Esophagus muscularis mucosa (tissue), 4 donors: ENCODE data around the gene ALG14. TPM values are rescaled to one million over a fixed set of nuclear protein-coding genes. Genes with fewer than 3 reads are reported as not detected.
A peak's percentile ranks its signal among the peaks of the same experiment; 100 is the strongest.

Source experiments
- DNase-seq: peaks from one replicate; pipeline ENCODE4 v3.0.0-alpha.2; 2017; ENCODE audit errors: extremely low spot score
- H3K27ac ChIP-seq, 4 donors: fragments of 200-600 bp; sonication (generic); replicated peaks in 1 of 4; 1 replicate in 3 of 4; 2 replicates in 1 of 4; pipeline ENCODE4 v1.5.1; 2016 to 2019; ENCODE audit warnings: mild to moderate bottlenecking in 1 of 4
- H3K27me3 ChIP-seq, 4 donors: fragments of 200-600 bp; sonication (generic); one replicate each; pipeline versions ENCODE4 v1.5.1 to v1.6.0; 2016 to 2019
- H3K36me3 ChIP-seq, 4 donors: fragments of 200-600 bp; sonication (generic); one replicate each; pipeline ENCODE4 v1.5.1; 2016 to 2019
- H3K4me1 ChIP-seq, 4 donors: fragments of 200-600 bp; sonication (generic); one replicate each; pipeline ENCODE4 v1.5.1; 2016 to 2019
- H3K4me3 ChIP-seq, 4 donors: fragments of 200-600 bp; sonication (generic); 1 replicate in 2 of 4; 2 replicates in 2 of 4; pipeline ENCODE4 v1.5.1; 2016 to 2019; ENCODE audit warnings: mild to moderate bottlenecking in 4 of 4, moderate library complexity in 1 of 4
- H3K9me3 ChIP-seq, 4 donors: fragments of 200-600 bp; sonication (generic); 1 replicate in 3 of 4; 2 replicates in 1 of 4; pipeline ENCODE4 v1.5.1; 2016 to 2019
- CTCF ChIP-seq, 3 experiments: fragments of 200-600 bp in 2 of 3; fragments of 450-650 bp in 1 of 3; sonication (generic) in 2 of 3; IDR thresholded peaks; one replicate each; pipeline ENCODE4 v1.5.1; 2017 to 2019; ENCODE audit warnings: antibody characterized with exemption in 3 of 3, mild to moderate bottlenecking in 2 of 3, moderate library complexity in 1 of 3
- EP300 ChIP-seq: sonication (generic); formaldehyde crosslinking; IDR thresholded peaks from one replicate; pipeline ENCODE4 v1.6.1; 2017; ENCODE audit warnings: antibody characterized with exemption
- POLR2A ChIP-seq: fragments of 450-650 bp; IDR thresholded peaks from one replicate; pipeline ENCODE4 v1.6.1; 2017; ENCODE audit warnings: antibody characterized with exemption, moderate library complexity, mild to moderate bottlenecking, low read depth
- POLR2AphosphoS5 ChIP-seq, 2 donors: sonication (generic); formaldehyde crosslinking; IDR thresholded peaks; one replicate each; pipeline ENCODE4 v1.6.1; 2017; ENCODE audit warnings: antibody characterized with exemption in 2 of 2
- WGBS: methylation state at CpG from one replicate; pipeline ENCODE4 v1.1.5; 2018; 5-methylcytosine and 5-hydroxymethylcytosine counted together
- intact Hi-C: fragments of 100-400 bp; cut with DNase I; formaldehyde crosslinking; loops from one replicate; pipeline ENCODE4 v1.15.1; 2023
- total RNA-seq, 4 donors: library from RNA; depleted of rRNA; stranded (reverse); fragments of >200 nt; gene quantifications; one replicate each; pipeline versions ENCODE4 v1.1.0 to v1.2.1, GENCODE V29; 2016

Gene ALG14
- total RNA-seq, 4 donors from 2014 or later, result 0.52 to 0.83 (median 0.74) TPM

GRCh38 chr1:95069710-95070093 is 3.0 kb downstream of the ALG14 start:
- no peak for TF ChIP-seq POLR2A
- TF ChIP-seq POLR2AphosphoS5 (IDR thresholded peaks at IDR 0.05), result no peak
- no peak for TF ChIP-seq EP300
- no peak for TF ChIP-seq CTCF (IDR thresholded peaks at IDR 0.05)
- Histone ChIP-seq H3K9me3 (no peaks in the 10 kb centered on the region), H3K27ac (no peak overlapping the region), H3K36me3 (peaks cover 0 to 5% (median 4%) of the 10 kb centered on the region in 4 donors), H3K4me3 (no peak overlapping the region), H3K4me1 (peaks cover 3 to 22% (median 13%) of the 10 kb centered on the region in 4 donors), H3K27me3 (no peaks in the 10 kb centered on the region)
- intact Hi-C loops, result loop anchor here (5.0 kb wide), 1 partner anchor 163 kb away; the partner anchor contains the start of gene RWDD3
- DNase-seq, result peak; percentile 45
- 97% methylated on average over 5 of the region's 5 CpGs for whole genome bisulfite sequencing

- no peaks in the 10 kb centered on the region for H3K9me3 ChIP-seq
- peaks cover 3 to 22% (median 13%) of the 10 kb centered on the region in 4 donors for H3K4me1 ChIP-seq
- DNase-seq, result peak; percentile 57
- H3K27me3 ChIP-seq, result no peaks in the 10 kb centered on the region
- intact Hi-C loops, result no loop called here
- no peak overlapping the region for H3K4me3 ChIP-seq
- 94% methylated on average over 6 of the region's 6 CpGs for WGBS
- no peak overlapping the region for H3K27ac ChIP-seq
- peaks cover 0 to 10% (median 8%) of the 10 kb centered on the region in 4 donors for H3K36me3 ChIP-seq
- no peak for TF ChIP-seq EP300
- no peak for TF ChIP-seq CTCF (IDR thresholded peaks at IDR 0.05)
- no peak for TF ChIP-seq POLR2AphosphoS5 (IDR thresholded peaks at IDR 0.05)
- no peak for TF ChIP-seq POLR2A
These were observed 3.6 kb downstream of the ALG14 start for GRCh38 chr1:95068956-95069709.

GRCh38 chr1:95067568-95067967 is 5.2 kb downstream of the ALG14 start:
- DNase-seq, result no peak
- Histone ChIP-seq H3K9me3 (no peaks in the 10 kb centered on the region), H3K4me1 (peaks cover 3 to 12% (median 7%) of the 10 kb centered on the region in 4 donors), H3K27me3 (no peaks in the 10 kb centered on the region), H3K27ac (no peak overlapping the region), H3K4me3 (no peak overlapping the region), H3K36me3 (peaks cover 6 to 24% (median 20%) of the 10 kb centered on the region in 4 donors)
- 81% methylated on average over 5 of the region's 5 CpGs for WGBS
- intact Hi-C loops, result no loop called here
- TF ChIP-seq EP300 (no peak), CTCF (IDR thresholded peaks at IDR 0.05) (no peak), POLR2A (no peak), POLR2AphosphoS5 (IDR thresholded peaks at IDR 0.05) (no peak)

GRCh38 chr1:95067062-95067461 is 5.7 kb downstream of the ALG14 start:
- Histone ChIP-seq H3K27ac (no peak overlapping the region), H3K27me3 (no peaks in the 10 kb centered on the region), H3K4me3 (no peak overlapping the region), H3K36me3 (peaks cover 6 to 28% (median 22%) of the 10 kb centered on the region in 4 donors), H3K9me3 (no peaks in the 10 kb centered on the region), H3K4me1 (peaks cover 3 to 11% (median 7%) of the 10 kb centered on the region in 4 donors)
- WGBS, result 91% methylated on average over 2 of the region's 2 CpGs
- intact Hi-C loops, result no loop called here
- no peak for DNase-seq
- no peak for TF ChIP-seq POLR2AphosphoS5 (IDR thresholded peaks at IDR 0.05)
- TF ChIP-seq POLR2A, result no peak
- no peak for TF ChIP-seq CTCF (IDR thresholded peaks at IDR 0.05)
- TF ChIP-seq EP300, result no peak
